Gastrocnemius medialis (tissue), 4 donors: ENCODE data around the gene DSC3.

Experiments used
- CTCF ChIP-seq, 5 experiments: fragments of 450-650 bp in 3 of 5; fragments of 200-600 bp in 2 of 5; sonication (generic) in 2 of 5; IDR thresholded peaks in 4 of 5; conservative IDR thresholded peaks in 1 of 5; 1 replicate in 4 of 5; 2 replicates in 1 of 5; pipeline ENCODE4 v1.5.1; 2016 to 2019; ENCODE audit warnings: antibody characterized with exemption in 5 of 5, mild to moderate bottlenecking in 3 of 5, moderate library complexity in 3 of 5
- POLR2A ChIP-seq, 2 donors: fragments of 450-650 bp; IDR thresholded peaks; one replicate each; pipeline ENCODE4 v1.6.1; 2017; ENCODE audit warnings: antibody characterized with exemption in 2 of 2, mild to moderate bottlenecking in 2 of 2, moderate library complexity in 2 of 2

GRCh38 chr18:30969670-30970170, 72.8 kb downstream of the DSC3 start:
- TF ChIP-seq CTCF (IDR thresholded peaks at IDR 0.05 in 4 of 5, conservative IDR thresholded peaks at IDR 0.05 in 1 of 5) (no peak), POLR2A (IDR thresholded peaks at IDR 0.05) (no peak)
